HepG2 (cell line): ENCODE results near the gene SSH3. TPM values are rescaled to one million over a fixed set of nuclear protein-coding genes. Genes with fewer than 3 reads are reported as not detected.
A peak's percentile ranks its signal among the peaks of the same experiment; 100 is the strongest.

ENCODE experiments used
- CBX2 ChIP-seq, 2 experiments: fragments of 200-600 bp in 1 of 2; sonication (generic); formaldehyde crosslinking in 1 of 2; IDR thresholded peaks; 2 replicates each; pipeline versions ENCODE4 v1.7.0 to v1.8.1; 2018 to 2022; ENCODE audit warnings: low read depth in 2 of 2, low read length in 1 of 2, mild to moderate bottlenecking in 1 of 2, missing genetic modification reagents in 1 of 2
- KAT2B ChIP-seq: fragments of 150-350 bp; IDR thresholded peaks from 2 replicates; pipeline ENCODE4 v1.6.1; 2014; ENCODE audit warnings: low read depth, low read length, borderline replicate concordance
- KDM1A ChIP-seq: IDR thresholded peaks from 2 replicates; pipeline ENCODE4 v1.6.1; 2016; ENCODE audit warnings: missing compliant biosample characterization
- SMAD1 ChIP-seq: sonication (generic); formaldehyde crosslinking; IDR thresholded peaks from 2 replicates; pipeline ENCODE4 v1.4.0; 2020; ENCODE audit warnings: missing genetic modification reagents, low read depth, mild to moderate bottlenecking, borderline replicate concordance
- YEATS4 ChIP-seq: sonication (generic); formaldehyde crosslinking; IDR thresholded peaks from 2 replicates; pipeline ENCODE4 v1.4.0; 2020; ENCODE audit warnings: missing genetic modification reagents, borderline replicate concordance
- ZKSCAN1 ChIP-seq: fragments of 150-350 bp; IDR thresholded peaks from 2 replicates; pipeline ENCODE4 v1.6.1; 2014; ENCODE audit warnings: low read length
- ZNF292 ChIP-seq: sonication (generic); formaldehyde crosslinking; IDR thresholded peaks from 2 replicates; pipeline ENCODE4 v1.8.1; 2022; ENCODE audit warnings: mild to moderate bottlenecking, low read depth, missing genetic modification reagents, borderline replicate concordance
- ZNF431 ChIP-seq: sonication (generic); formaldehyde crosslinking; IDR thresholded peaks from 2 replicates; pipeline ENCODE4 v1.9.0; 2022; ENCODE audit warnings: missing genetic modification reagents, low read depth, mild to moderate bottlenecking, borderline replicate concordance
- ZNF891 ChIP-seq: sonication (generic); formaldehyde crosslinking; IDR thresholded peaks from 2 replicates; pipeline ENCODE4 v1.5.0; 2020; ENCODE audit warnings: mild to moderate bottlenecking, missing genetic modification reagents
- ZSCAN29 ChIP-seq: sonication (generic); formaldehyde crosslinking; conservative IDR thresholded peaks from 2 replicates; pipeline ENCODE4 v1.4.0; 2020; ENCODE audit warnings: mild to moderate bottlenecking, missing genetic modification reagents
- polyA plus RNA-seq, 8 experiments: library from polyadenylated mRNA; depleted of rRNA in 3 of 8; stranded (reverse) in 7 of 8; unstranded in 1 of 8; fragments of >200 nt; fragmentation: Illumina TruSeq in 4 of 8; extraction: Trizol in 4 of 8; gene quantifications; 2 replicates each; pipeline versions ENCODE4 v1.2.1 to v1.2.3, GENCODE V29; 2011 to 2016; ENCODE audit warnings: low read depth in 4 of 8, missing spikeins in 1 of 8, mixed read lengths in 1 of 8; ENCODE audit not compliant: insufficient read depth in 1 of 8
- total RNA-seq, 5 experiments: library from RNA; depleted of rRNA; stranded (reverse); fragments of >200 nt; fragmentation: Illumina TruSeq; extraction: Trizol; gene quantifications; 2 replicates each; pipeline ENCODE4 v1.2.3, GENCODE V29; 2016; ENCODE audit warnings: low read depth in 1 of 5
- TF ChIP-seq, protein P1 (sequence below): sonication (generic); formaldehyde crosslinking; IDR thresholded peaks from 2 replicates; pipeline ENCODE4 v1.4.0; 2020; ENCODE audit warnings: mild to moderate bottlenecking, missing genetic modification reagents
- TF ChIP-seq, protein P2 (sequence below): sonication (generic); formaldehyde crosslinking; IDR thresholded peaks from 2 replicates; pipeline ENCODE4 v1.8.0; 2022; ENCODE audit warnings: missing genetic modification reagents, mild to moderate bottlenecking, inconsistent platforms, borderline replicate concordance
- TF ChIP-seq, protein P3 (sequence below): sonication (generic); formaldehyde crosslinking; IDR thresholded peaks from 2 replicates; pipeline ENCODE4 v1.8.0; 2022; ENCODE audit warnings: low read depth, missing genetic modification reagents
- TF ChIP-seq, protein P4 (sequence below): sonication (generic); formaldehyde crosslinking; IDR thresholded peaks from 2 replicates; pipeline ENCODE4 v1.5.0; 2020; ENCODE audit warnings: missing genetic modification reagents
- TF ChIP-seq, protein P5 (sequence below): sonication (generic); formaldehyde crosslinking; IDR thresholded peaks from 2 replicates; pipeline ENCODE4 v1.5.1; 2020; ENCODE audit warnings: missing genetic modification reagents, mild to moderate bottlenecking, borderline replicate concordance
- TF ChIP-seq, protein P6 (sequence below): sonication (generic); formaldehyde crosslinking; IDR thresholded peaks from 2 replicates; pipeline ENCODE4 v1.4.0; 2020; ENCODE audit warnings: mild to moderate bottlenecking, missing genetic modification reagents

Gene SSH3
- total and polyA plus RNA-seq, 2 of the 13 experiments (the other 11 are each of a cell fraction or from before 2014, with no cell fraction given): 12.4 to 18.8 TPM

DNA sequence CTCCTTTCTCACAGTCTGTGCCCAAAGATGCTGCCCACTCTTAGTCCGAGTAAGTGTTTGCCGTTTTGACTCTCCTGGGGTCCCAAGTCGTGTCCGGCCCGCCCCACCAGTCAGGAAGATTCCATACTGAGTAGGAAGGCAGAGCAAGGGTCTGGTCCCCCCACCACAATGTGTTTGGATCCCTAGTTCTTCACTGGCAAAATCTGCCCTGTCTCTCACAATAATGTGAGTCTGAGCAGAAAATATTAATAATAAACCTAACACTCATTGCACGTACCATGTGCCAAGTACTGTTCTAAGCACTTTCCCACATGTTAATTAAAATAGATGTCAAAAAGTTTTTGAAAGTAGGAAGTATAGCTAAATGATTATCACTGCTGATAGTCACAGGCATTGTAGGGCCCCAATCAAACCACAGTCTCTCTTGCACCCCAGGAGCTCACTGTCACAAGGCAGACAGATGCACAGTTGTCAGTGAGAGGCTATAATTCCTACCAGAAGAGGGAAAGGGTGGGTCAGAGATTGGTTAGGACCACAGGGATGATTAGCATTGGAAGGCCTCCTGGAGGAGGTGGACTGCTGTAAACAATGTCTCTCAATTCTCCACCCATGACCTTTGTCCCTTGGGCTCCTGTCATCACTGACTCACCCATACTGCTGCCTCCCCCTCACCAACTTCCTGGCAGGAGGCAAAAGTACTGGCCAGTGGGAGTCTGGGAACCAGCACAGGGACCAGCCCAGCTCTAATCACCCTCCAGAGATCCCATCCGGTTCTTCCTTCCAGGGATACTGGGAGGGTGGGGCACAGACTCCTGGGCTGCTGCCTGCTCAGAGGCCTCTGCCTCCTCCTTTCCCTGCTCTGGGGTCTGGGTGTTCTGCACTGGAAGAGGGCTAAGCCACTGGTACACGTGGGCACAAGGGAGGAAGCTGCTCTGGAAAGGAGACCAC is 51.0 kb downstream of the SSH3 start (continued):
- TF ChIP-seq ZNF891 (no peak), CBX2 (IDR thresholded peaks at IDR 0.05; ENCODE audit: low read depth, low read length) (no peak), CBX2 (CRISPR knock-in tag; IDR thresholded peaks at IDR 0.05; ENCODE audit: low read depth) (no peak), KDM1A (CRISPR knock-in tag) (peak; percentile 67; the same call in 1 of the 2 replicates), ZNF431 (CRISPR knock-in tag) (0 out of 2 replicates have a peak, but pooled peaks have one; percentile 45), SMAD1 (no peak), ZSCAN29 (CRISPR knock-in tag) (no peak), KAT2B (no peak), ZNF292 (CRISPR knock-in tag) (peak; percentile 34; the same call in 1 of the 2 replicates), YEATS4 (CRISPR knock-in tag) (peak; percentile 36; the same call in 1 of the 2 replicates), ZKSCAN1 (no peak)
- TF ChIP-seq, protein P1, sequence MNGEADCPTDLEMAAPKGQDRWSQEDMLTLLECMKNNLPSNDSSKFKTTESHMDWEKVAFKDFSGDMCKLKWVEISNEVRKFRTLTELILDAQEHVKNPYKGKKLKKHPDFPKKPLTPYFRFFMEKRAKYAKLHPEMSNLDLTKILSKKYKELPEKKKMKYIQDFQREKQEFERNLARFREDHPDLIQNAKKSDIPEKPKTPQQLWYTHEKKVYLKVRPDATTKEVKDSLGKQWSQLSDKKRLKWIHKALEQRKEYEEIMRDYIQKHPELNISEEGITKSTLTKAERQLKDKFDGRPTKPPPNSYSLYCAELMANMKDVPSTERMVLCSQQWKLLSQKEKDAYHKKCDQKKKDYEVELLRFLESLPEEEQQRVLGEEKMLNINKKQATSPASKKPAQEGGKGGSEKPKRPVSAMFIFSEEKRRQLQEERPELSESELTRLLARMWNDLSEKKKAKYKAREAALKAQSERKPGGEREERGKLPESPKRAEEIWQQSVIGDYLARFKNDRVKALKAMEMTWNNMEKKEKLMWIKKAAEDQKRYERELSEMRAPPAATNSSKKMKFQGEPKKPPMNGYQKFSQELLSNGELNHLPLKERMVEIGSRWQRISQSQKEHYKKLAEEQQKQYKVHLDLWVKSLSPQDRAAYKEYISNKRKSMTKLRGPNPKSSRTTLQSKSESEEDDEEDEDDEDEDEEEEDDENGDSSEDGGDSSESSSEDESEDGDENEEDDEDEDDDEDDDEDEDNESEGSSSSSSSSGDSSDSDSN (CRISPR knock-in tag): peak; percentile 38
- TF ChIP-seq, protein P2, sequence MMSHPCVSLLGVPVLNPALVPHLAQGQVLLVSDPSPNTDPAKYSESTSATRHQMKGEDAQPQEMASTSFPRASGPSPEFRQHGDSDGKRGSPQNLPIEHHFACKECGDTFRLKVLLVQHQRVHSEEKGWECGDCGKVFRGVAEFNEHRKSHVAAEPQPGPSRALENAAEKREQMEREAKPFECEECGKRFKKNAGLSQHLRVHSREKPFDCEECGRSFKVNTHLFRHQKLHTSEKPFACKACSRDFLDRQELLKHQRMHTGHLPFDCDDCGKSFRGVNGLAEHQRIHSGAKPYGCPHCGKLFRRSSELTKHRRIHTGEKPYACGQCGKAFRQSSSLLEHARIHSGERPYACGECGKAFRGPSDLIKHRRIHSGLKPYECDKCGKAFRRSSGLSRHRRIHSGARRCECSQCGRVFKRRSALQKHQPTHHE (CRISPR knock-in tag): no peak
- TF ChIP-seq, protein P3, sequence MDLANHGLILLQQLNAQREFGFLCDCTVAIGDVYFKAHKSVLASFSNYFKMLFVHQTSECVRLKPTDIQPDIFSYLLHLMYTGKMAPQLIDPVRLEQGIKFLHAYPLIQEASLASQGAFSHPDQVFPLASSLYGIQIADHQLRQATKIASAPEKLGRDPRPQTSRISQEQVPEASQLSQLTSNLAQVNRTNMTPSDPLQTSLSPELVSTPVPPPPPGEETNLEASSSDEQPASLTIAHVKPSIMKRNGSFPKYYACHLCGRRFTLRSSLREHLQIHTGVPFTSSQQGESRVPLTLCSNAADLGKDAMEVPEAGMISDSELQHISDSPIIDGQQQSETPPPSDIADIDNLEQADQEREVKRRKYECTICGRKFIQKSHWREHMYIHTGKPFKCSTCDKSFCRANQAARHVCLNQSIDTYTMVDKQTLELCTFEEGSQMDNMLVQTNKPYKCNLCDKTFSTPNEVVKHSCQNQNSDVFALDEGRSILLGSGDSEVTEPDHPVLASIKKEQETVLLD (CRISPR knock-in tag): no peak
- TF ChIP-seq, protein P4, sequence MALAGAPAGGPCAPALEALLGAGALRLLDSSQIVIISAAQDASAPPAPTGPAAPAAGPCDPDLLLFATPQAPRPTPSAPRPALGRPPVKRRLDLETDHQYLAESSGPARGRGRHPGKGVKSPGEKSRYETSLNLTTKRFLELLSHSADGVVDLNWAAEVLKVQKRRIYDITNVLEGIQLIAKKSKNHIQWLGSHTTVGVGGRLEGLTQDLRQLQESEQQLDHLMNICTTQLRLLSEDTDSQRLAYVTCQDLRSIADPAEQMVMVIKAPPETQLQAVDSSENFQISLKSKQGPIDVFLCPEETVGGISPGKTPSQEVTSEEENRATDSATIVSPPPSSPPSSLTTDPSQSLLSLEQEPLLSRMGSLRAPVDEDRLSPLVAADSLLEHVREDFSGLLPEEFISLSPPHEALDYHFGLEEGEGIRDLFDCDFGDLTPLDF: no peak
- TF ChIP-seq, protein P5, sequence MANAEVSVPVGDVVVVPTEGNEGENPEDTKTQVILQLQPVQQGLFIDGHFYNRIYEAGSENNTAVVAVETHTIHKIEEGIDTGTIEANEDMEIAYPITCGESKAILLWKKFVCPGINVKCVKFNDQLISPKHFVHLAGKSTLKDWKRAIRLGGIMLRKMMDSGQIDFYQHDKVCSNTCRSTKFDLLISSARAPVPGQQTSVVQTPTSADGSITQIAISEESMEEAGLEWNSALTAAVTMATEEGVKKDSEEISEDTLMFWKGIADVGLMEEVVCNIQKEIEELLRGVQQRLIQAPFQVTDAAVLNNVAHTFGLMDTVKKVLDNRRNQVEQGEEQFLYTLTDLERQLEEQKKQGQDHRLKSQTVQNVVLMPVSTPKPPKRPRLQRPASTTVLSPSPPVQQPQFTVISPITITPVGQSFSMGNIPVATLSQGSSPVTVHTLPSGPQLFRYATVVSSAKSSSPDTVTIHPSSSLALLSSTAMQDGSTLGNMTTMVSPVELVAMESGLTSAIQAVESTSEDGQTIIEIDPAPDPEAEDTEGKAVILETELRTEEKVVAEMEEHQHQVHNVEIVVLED (CRISPR knock-in tag): no peak
- TF ChIP-seq, protein P6, sequence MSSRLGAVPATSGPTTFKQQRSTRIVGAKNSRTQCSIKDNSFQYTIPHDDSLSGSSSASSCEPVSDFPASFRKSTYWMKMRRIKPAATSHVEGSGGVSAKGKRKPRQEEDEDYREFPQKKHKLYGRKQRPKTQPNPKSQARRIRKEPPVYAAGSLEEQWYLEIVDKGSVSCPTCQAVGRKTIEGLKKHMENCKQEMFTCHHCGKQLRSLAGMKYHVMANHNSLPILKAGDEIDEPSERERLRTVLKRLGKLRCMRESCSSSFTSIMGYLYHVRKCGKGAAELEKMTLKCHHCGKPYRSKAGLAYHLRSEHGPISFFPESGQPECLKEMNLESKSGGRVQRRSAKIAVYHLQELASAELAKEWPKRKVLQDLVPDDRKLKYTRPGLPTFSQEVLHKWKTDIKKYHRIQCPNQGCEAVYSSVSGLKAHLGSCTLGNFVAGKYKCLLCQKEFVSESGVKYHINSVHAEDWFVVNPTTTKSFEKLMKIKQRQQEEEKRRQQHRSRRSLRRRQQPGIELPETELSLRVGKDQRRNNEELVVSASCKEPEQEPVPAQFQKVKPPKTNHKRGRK (CRISPR knock-in tag): no peak
